DMS153 (cell line): ENCODE data around the gene TOX2.
"Not testable (repeated sequence)": the region's sequence is repeated elsewhere in the genome, so short reads cannot be mapped to it uniquely, and the experiment has no call there.

Experiments
- DNase-seq: peaks from one replicate; lab custom pipeline; 2025; lab: John Stamatoyannopoulos, UW

The TOX2 gene

GRCh38 chr20:44033344-44033743, 118.7 kb downstream of the TOX2 start:
- no peak for DNase-seq

DNA sequence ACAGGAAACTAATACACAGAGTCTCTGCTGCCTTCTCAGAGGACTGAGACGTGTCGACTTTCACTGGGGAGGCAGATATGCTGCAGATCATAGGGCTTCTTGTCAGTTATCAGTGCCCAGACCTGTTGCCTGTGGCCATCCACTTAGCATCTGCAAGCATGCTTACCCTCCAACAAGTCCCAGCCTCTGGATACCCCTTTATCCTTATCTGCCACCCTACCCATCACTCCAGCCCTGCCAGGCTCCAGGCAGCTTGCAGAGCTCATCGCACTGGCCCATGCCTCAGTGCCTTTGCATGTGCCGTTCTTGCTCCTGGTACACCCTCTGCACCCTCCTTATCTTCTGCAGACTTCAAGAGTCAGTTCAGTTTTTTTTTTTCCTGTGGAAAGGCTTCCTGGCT, 119.2 kb downstream of the TOX2 start:
- no peak for DNase-seq

DNA sequence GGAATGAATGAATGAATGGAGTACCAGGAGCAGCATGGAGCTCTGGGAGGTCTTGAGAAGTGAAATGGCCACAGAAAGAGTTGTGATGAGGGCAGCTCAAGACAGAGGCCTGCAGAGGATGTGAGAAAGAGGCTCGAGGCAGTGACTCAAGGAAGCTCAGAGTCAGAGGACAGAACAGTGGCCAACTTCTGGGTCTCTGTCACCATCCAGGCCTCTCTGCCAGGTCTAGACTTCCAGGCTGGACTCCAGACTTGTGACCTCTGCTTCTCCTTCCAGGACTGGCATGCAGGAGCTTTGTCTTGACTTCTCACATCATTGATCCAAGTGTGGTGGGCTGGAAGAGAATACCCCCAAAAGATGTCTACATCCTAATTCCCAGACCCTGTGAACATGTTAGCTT, 119.8 kb downstream of the TOX2 start:
- DNase-seq = no peak

DNA sequence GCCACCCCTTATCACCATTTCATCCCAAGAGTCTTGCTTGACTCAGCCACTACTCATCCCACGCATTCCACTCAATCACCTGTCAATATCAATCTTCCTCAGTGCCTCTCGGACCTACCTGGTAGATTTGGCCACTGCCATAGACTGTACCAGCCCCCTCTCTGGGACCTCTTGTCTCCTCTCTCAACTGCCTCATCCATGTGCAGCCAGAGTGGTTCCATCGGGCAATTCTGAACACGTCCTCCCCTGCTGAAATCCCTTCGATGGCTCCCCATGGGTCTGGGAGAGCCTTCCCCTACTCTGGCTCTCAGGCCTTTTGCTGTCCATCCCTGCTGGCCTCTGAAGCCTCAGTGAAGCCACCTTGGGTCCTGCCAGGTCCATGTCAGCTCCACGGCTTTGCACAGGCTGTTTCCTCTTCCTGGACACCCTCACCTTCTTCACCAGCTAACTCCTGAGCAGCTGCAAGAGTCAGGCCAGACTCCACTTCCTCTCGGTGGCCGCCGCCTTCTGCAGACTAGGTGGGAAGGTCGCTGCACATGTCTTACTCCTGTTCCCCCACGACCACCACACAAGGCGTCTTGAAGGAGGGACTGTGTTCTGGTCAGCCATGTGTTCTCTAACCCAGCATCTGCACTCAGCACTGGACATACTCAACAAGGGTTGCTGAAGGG, 120.4 kb downstream of the TOX2 start:
- no peak for DNase-seq

GRCh38 chr20:44035924-44036323, 121.3 kb downstream of the TOX2 start:
- no peak for DNase-seq

GRCh38 chr20:44036441-44036840, 121.8 kb downstream of the TOX2 start:
- peak; percentile 33 for DNase-seq

DNA sequence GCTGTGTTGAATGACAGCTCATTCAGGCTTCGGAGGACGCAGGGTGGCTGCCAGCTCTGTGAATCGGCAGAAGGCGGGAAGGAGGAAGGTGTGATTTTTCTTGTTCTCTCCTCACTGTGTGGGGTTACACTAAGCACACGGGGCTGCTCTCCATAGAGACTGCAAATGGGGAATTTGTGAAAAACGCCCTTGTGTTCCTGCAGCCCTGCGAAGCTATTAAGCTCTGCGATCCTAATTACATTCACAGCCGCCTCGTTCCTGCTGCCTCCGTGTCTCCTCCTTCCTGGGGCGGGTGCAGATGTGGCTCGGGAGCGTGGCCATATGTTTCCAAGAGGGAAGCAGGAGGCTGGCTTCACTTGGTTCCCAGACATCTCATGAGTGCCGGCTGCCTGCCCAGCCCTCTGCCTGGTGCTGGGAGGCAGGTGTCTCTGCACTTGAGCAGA, 124.0 kb downstream of the TOX2 start:
- DNase-seq = peak; percentile 74

- no peak for DNase-seq
These were observed 124.5 kb downstream of the TOX2 start for GRCh38 chr20:44039147-44039546.

GRCh38 chr20:44039741-44040140, 125.1 kb downstream of the TOX2 start:
- no peak for DNase-seq

DNA sequence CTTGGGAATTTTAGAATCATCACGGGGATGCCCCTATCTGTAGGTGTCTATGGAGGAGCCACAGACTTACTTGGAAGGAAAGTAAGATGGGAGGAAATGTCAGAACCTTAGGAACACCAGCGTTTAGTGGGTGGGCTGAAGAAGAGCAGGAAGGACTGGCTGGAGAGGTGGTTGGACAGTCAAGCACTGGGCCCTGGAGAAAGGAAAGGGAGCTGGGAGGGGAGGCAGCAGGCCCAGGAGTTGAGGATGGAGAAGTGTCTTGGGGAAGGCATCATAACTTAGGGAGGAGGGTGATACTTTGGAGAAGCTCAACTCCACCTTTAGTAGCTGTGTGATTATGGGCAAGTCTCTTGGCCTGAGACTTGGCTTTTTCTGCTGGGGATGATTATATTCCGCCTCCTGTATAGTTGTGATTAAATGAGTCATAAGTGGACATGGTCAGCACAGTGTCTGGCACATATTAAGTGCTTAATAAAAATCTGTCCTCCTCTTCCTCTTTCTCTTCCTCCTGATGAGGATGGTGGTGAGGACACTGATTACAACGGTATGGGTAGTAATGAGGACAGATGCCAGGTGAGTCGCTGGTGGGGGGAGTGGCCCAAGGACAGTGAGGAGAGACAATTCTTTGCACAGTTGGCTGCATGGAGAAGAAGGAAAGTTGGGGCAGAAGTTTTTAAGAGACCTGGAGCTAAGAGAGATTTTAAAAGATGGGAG, 125.7 kb downstream of the TOX2 start:
- no peak for DNase-seq

DNA sequence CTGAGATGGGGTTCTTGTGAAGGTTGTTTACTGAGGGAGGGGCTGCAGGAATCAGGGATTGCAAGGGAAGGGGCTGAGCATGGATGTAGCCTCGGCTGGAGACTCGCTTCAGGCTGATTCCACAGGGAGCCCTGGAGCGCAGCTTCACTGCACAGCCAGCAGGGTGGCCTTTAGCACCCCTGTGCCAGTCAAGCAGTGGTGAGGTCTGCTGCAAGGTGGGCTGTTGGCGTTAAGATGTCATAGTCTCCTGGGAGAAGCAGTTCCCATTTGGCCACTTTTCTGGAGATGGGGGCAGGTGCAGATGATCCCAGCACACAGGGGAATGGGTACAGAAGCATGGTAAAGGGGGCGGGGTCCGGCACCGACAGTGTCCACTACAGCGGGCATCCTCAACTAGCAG, 126.3 kb downstream of the TOX2 start:
- DNase-seq = no peak

GRCh38 chr20:44044712-44045111, 130.1 kb downstream of the TOX2 start:
- DNase-seq = not testable (repeated sequence)

DNA sequence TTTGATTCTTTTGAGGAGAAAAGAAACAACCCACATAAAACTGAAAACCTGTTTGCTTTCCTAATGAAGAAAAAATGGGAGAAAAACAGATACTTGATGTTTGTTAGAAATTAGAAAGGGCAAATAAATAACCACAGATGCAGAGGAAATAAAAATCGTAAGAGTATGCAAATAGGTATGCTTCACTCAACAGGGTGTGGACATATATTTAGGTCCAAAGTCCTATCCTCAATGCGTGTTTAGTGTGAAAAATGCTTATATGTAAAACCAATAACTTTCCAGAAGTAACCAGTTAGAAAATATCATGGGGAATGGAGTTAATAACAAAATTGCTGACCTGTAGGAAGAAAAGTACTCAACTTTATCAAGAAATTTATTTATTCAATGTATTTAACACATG, 135.7 kb downstream of the TOX2 start:
- DNase-seq = no peak

DNA sequence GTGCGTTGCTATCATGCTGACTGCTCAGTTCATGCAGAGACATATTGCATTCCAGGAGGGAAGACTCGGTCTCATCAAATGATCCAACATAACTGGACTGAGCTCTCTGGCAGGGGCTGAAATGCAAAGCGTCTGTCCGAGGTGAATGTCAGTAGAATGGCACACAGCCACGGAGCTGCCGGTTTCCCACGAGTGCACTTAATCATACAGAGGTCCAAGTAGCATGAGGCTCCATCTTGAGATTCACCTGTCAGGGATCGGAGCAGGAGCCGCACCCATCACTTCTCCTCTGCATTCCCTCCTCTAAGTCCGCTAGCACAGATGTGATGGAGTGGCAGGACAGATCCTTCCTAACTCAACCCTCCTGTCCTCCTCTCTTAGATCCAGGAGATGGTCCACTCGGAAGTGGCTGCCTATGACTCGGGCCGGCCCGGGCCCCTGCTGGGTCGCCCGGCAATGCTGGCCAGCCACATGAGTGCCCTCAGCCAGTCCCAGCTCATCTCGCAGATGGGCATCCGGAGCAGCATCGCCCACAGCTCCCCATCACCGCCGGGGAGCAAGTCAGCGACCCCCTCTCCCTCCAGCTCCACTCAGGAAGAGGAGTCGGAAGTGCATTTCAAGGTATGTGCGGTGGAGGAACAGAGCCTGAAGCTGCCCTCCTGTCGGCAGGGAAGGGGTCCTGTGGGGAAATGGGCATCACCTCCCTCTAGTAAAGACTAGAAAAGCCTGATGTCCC, 136.4 kb downstream of the TOX2 start:
- no peak for DNase-seq

GRCh38 chr20:44051661-44052000, 137.0 kb downstream of the TOX2 start:
- DNase-seq = no peak

GRCh38 chr20:44052166-44052565, 137.5 kb downstream of the TOX2 start:
- DNase-seq = no peak

- DNase-seq = no peak
These were observed 138.4 kb downstream of the TOX2 start for GRCh38 chr20:44053046-44053445.

DNA sequence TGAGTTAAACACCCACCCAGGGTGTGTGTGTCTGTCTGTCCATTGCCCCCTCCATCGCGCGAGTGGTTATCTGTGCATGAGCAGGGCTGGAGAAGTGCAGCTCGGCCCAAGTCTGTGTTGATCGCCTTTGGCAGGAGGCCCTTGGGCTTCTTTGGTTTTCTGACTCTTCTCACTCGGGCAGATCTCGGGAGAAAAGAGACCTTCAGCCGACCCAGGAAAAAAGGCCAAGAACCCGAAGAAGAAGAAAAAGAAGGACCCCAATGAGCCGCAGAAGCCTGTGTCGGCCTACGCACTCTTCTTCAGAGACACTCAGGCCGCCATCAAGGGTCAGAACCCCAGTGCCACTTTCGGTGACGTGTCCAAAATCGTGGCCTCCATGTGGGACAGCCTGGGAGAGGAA, 139.5 kb downstream of the TOX2 start:
- DNase-seq = no peak

DNA sequence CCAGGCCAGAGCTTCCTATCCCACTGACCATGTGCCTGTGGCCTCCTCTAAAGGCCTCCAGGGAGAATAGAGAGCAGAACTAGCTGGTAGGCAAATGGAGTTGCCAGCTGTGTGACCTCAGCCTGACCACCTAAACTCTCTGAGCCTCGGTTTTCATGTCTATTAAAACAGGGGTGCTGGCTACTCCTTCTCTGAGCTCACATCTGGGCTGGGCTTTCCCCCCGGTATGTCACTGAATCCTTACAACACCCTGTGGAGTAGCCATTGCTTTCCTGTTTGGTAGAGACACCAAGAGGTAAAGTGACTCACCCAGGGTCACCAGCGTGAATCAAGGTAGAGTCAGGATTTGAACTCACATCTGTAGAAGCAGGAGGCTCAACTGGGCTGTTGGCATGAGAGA, 140.2 kb downstream of the TOX2 start:
- DNase-seq = no peak

- no peak for DNase-seq
These were observed 141.5 kb downstream of the TOX2 start for GRCh38 chr20:44056010-44056698.

- DNase-seq = no peak
These were observed 143.3 kb downstream of the TOX2 start for GRCh38 chr20:44057698-44058675.
